Fibroblast of mammary gland (primary cell): ENCODE data around the gene CDC23.

Experiments used
- DNase-seq: peaks from one replicate; pipeline ENCODE4 v3.0.0-alpha.2; 2010; ENCODE audit warnings: low read depth
- H3K4me3 ChIP-seq: 2 replicates; pipeline ENCODE4 v1.5.1; 2011; ENCODE audit warnings: low read depth, mild to moderate bottlenecking, low read length, moderate library complexity; ENCODE audit not compliant: control insufficient read depth
- CTCF ChIP-seq: conservative IDR thresholded peaks from 2 replicates; pipeline ENCODE4 v1.5.1; 2011; ENCODE audit warnings: low read depth, low read length, inconsistent platforms; ENCODE audit not compliant: control insufficient read depth, insufficient read depth

CDC23 gene

GRCh38 chr5:138182808-138183207, 30.3 kb downstream of the CDC23 start:
- DNase-seq, result no peak
- no peak overlapping the region for H3K4me3 ChIP-seq
- TF ChIP-seq CTCF, result no peak

GRCh38 chr5:138180841-138181240, 32.3 kb downstream of the CDC23 start:
- H3K4me3 ChIP-seq, result no peak overlapping the region
- no peak for DNase-seq
- no peak for TF ChIP-seq CTCF

- peak; percentile 49 for TF ChIP-seq CTCF
- DNase-seq, result peak; percentile 70
- H3K4me3 ChIP-seq, result peak overlapping the region; percentile 94
Observed at GRCh38 chr5:138180183-138180782, 32.8 kb downstream of the CDC23 start.

- TF ChIP-seq CTCF, result no peak
- H3K4me3 ChIP-seq, result peak overlapping the region; percentile 94
- DNase-seq, result peak; percentile 4
Observed at GRCh38 chr5:138179277-138179857, 33.8 kb downstream of the CDC23 start.

- no peak for TF ChIP-seq CTCF
- DNase-seq, result peak; percentile 96
- peak within 1 kb of the TSS; percentile 94 for H3K4me3 ChIP-seq
Observed at GRCh38 chr5:138178516-138179276, 34.4 kb downstream of the CDC23 start, which contains the start of the genes BRD8 and KIF20A. BRD8 (minus strand) TSS chr5:138178630; CDS start chr5:138178614, 16 bp downstream. KIF20A (plus strand) TSS chr5:138179112; CDS start chr5:138179681, 569 bp downstream.

GRCh38 chr5:138177941-138178515, 35.1 kb downstream of the CDC23 start:
- peak; percentile 37 for DNase-seq

More at GRCh38 chr5:138177941-138178515, 35.1 kb downstream of the CDC23 start:
- no peak for TF ChIP-seq CTCF
- peak overlapping the region; percentile 94 for H3K4me3 ChIP-seq
